ENCODE measurements around the gene LRRC37A3.
"Not testable (repeated sequence)": the region's sequence is repeated elsewhere in the genome, so short reads cannot be mapped to it uniquely, and the experiment has no call there.

LRRC37A3 gene

DNA sequence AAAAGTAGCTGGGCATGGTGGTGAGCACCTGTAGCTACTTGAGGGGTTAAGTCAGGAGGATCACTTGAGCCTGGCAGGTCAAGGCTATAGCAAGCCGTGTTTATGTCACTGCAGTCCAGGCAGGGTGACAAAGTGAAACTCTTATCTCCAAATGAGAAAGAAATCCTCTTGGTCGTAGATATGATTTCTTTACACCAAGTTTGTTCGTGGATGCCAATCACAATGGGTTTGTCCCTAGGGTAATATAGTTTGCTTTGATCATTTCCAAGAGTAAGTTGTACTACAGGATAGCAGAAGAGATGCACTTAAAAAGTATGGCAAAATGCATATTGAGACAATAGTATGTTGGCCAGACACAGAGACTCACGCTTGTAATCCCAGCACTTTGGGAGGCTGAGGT lies 6.0 kb upstream of the LRRC37A3 start:
- DNase-seq, result not testable (repeated sequence)

DNA sequence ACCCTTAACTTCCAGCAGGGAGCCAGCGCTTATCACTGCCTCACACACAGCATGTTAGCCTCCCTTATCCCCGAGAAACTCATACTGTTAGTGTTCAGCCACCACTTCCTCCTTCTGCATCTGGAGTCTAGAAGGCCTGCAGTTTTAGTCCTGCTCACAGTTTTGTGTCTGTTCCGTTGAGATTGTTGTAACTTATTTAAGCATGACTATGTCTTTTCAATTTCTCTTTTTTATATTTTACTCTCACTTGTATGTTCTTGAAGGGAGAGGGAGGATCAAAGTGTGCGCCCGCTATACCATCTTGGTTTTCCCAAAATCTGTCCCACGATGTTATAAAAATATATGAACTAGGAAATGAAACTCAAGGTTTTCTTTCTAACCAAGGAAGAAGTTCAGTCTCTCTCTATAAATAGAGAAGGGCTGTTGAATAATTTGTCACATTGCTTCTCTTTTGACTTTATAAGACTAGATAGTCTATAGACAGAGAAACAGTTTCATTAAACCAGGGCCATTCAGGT lies 3.8 kb upstream of the LRRC37A3 start:
- DNase-seq, result not testable (repeated sequence)

DNA sequence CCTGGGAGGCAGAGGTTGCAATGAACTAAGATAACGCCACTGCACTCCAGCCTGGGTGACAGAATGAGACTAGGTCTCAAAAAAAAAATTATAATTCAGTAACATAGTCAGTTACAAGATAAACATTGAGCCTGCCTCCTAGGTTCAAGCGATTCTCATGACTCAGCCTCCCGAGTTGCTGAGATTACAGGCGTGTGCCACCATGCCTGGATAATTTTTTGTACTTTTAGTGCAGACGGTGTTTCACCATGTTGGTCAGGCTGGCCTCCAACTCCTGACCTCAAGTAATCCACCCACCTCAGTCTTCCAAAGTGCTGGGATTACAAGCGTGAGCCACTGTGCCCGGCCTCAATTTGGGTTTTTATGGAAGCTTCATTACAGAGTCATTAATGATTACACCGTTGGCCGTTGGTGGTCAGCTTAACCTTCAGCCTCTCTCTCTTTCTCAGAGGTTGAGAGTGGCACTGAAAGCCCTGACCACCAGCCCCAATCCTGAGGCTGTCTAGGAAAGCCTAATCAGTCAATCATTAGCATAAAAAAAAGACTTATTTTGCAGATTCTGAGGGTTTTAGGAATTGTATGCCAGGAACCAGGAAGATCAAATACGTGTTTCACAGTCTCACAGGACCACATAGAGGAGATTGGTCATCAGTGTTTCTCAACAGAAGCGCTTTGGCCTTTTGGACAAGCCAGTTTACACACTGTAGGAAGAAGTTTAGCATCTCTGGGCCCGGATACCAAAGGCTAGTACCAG lies 1.3 kb upstream of the LRRC37A3 start:
- no peak for DNase-seq

DNA sequence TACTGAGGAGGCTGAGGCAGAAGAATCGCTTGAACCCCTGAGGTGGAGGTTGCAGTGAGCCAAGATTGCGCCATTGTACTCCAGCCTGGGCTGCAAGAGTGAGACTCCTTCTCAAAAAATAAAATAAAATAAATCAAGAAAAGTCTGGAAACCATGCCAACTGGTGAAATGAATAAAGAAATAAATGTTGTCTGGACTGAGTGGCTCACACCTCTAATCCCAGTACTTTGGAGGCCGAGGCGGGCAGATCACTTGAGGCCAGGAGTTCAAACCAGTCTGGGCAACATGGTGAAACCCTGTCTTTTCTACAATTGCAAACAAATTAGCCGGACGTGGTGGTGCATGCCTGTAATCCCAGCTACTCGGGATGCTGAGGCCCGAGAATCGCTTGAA lies 744 bp upstream of the LRRC37A3 start:
- DNase-seq, result no peak

DNA sequence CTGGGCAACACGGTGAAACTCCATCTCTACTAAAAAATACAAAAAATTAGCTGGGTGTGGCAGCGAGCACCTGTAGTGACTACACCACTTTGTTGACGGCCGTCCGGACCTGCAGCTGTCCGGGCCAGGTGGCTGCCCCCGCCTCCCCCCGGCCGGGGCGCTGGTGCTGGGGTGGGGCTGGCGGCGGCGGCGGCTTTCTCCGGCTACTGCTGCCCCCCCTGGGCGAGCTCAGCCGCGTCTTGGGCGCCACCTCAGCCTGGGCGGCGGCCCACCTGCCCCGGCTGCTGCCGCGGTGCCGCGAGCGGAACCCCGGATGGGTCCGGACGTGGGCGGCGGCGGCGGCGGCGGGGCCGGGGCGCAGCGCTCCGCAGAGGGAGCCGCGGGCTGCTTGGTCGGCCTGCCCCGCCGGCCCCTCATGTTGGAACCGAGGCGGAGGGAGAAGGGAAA lies 413 bp downstream of the LRRC37A3 start:
- DNase-seq, result peak; percentile 21 to 31

DNA sequence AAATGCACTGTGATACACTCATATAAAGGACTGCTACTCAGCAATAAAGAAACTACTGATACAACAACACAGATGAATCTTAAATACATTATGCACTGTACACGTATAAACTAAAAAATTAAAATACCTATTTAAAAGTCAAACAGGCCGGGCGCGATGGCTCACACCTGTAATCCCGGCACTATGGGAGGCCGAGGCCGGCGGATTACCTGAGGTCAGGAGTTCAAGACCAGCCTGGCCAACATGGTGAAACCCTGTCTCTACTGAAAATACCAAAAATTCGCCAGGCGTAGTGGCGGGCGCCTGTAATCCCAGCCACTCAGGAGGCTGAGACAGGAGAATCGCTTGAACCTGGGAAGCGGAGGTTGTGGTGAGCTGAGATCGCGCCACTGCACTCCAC lies 1.7 kb downstream of the LRRC37A3 start:
- DNase-seq, result not testable (repeated sequence)

DNA sequence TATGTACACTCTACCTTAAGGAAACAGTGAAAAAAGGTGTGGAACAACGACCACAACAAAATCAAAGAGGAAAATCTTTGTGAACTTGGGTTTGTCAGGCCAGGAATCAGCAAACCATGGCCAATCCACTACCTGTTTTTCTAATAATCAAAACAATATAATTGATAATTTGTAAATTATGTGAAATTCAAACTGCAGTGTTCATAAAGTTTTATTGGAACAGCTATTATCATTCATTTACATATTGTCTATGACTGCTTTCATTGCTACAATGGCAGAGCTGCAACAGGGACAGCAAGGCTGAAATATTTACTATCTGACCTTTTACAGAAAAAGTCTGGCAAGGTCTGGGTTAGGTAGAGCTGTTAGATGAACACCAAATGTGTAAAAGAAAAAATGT lies 4.0 kb downstream of the LRRC37A3 start:
- not testable (repeated sequence) for DNase-seq

DNA sequence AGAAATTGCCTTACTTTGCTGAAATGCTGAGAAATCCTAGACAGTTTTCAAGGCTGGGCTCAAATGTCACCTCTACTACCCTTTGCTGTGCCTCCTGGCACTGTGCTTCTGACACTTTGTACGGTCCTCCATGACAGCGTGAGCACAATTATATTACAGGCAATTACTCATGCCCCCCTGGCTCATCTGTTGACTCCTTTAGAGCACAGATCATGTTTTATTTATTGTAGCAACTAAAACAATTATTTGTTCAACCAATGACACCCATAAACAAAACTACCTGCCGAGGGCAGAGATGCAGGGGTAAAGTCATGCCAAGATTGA lies 9.1 kb downstream of the LRRC37A3 start:
- not testable (repeated sequence) for DNase-seq

DNA sequence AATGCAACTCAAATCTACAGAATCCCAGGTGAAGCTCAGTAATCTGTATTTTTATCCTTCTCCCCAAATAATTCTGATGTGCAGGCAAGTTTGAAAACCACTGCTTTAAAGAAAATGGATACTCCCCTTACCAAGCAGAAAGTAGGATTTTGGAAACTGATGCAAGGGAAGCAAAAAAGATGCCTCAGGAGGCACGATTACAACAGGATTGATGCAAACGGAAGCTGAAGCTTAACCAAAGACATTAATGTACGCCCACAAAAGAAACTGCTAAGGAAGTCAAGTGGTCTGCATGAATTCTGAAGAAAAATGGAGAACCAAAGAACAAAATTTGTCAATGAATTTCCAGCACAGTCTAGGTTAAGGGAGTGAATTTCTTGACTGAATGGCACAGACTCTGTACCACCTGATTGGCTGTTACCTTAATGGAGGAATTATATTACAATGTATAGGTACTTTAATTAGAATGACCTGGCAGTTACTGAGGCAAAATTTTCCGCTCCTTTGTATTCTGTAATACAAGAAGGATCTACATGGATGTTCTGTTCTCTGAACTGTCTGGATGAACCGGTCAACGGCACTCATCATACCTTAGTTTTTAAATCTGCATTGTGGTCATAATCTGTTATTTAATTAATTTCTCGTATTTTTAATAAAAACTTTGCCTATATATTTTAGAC lies 9.6 kb downstream of the LRRC37A3 start:
- DNase-seq, result not testable (repeated sequence)

DNA sequence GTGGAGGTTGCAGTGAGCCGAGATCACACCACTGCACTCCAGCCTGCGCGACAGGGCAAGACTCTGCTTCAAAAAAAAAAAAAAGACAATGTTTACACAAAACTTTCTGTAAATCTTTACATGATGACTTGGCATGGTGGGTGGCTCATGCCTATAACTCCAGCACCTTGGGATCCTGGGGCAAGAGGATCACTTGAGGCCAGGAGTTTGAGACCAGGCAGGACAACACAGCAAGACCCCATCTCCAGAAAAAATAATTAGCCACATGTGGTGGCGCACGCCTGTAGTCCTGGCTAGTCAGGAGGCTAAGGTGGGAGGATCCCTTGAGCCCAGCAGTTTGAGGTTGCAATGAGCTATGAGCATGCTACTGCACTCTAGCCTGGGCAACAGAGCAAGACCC lies 15.2 kb downstream of the LRRC37A3 start:
- DNase-seq, result not testable (repeated sequence)

DNA sequence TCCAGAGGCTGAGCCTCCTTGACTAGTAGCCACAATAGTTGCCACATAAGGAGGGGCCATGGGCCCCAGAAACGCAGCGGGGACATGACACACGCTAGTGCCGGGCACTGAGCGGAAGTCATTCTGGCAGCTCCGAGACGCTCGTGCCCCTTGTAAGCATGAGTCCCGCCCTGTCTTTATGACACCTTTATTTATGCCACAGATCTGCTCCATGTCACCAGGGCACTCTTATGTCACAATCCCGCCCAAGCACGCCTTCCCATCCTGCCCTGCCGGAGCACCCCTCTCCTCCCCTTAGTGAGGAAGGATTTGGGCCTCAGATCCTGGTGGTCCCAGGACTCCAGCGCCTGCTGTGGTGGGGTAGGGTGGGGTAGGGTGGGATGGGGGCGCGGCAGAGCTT lies 22.1 kb downstream of the LRRC37A3 start:
- not testable (repeated sequence) for DNase-seq

DNA sequence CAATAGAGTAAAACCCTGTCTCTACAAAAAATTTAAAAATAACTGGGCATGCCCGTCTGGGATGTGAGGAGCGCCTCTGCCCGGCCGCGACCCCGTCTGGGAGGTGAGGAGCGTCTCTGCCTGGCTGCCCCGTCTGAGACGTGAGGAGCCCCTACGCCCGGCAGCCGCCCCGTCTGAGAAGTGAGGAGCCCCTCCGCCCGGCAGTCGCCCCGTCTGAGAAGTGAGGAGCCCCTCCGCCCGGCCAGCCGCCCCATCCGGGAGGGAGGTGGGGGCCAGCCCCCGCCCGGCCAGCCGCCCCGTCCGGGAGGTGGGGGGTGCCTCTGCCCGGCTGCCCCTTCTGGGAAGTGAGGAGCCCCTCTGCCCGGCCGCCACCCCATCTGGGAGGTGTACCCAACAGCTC lies 45.1 kb downstream of the LRRC37A3 start:
- DNase-seq, result not testable (repeated sequence)

DNA sequence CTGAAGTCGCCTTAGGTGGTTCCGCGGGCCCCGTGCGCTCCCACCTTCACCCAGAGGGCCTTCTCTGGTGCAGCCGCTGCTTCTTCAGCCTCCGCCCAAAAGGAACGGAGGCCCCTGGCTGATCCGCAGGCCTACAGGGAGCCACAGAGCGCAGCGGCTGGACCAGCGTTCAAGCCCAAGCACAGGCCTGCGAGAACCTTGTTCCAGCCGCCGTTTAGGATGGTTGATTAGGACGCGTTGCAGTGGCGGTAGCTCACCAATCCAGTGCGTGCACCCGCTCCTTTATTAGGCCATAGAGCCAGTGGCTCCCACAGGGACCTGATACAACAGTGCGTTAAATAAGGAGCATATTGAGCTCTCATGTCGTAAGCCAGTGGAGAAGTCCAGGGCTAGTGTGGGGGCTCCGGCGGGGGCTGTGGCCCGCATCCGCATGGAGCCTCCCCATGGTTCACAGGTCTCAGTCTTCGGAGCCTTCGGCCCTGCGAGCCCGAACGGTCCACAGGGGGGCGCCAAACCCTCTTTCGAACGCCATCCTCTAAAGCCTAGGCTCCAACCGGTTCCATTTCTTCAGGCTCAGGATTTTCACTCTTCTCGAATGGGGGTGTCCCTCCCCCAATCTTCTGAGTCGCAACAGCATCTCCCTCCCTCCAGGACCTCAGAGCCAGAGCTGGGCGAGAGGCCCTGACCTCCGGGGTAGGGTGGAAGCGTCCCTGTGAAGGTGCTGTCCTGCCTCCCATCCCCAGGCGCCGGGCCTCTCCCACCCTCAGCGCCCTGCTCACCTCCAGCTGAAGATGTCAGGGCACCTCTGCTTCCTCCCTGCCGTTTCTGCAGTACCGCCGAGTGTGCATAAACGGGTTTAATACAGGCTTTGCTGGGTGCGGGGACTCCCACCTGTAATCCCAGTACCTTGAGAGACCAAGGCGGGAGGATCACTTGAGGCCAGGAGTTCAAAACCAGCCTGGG lies 71.5 kb downstream of the LRRC37A3 start:
- peak; percentile 78 for DNase-seq

DNA sequence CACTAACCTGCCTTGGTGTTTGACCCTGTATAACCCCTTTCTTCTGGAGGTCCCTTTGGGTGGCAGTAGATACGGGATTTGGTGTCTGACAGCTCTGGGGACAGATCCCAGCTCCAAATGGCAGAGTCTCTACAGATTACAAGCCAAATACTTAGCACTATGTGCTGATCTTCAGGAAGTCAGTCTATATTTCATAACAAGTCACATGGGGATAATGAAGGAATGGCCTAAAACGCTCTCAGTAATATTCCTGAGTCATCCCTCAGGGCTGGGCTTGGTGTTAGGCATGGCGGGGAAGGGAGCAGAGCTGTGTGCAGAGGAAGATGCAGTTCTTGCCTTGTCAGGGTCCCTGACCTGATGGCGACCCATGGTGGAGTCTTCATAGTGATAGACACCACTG lies 72.4 kb downstream of the LRRC37A3 start:
- DNase-seq, result not testable (repeated sequence)

DNA sequence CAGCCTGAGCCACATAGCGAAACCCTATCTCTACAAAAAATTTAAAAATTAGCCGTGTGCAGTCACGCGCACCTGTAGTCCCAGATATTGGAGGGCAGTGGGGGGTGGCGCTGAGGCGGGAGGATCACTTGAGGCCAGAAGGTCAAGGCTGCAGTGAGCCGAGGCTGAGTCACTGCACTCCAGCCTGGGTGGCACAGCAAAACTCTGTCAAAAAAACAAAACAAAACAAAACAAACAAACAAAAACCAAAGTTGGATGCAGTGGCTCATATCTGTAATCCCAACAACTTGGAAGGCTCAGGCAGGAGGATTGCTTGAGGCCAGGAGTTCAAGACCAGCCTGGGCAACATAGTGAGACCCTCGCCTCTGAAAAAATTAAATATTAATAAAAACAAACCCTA lies 75.4 kb downstream of the LRRC37A3 start:
- not testable (repeated sequence) for DNase-seq

DNA sequence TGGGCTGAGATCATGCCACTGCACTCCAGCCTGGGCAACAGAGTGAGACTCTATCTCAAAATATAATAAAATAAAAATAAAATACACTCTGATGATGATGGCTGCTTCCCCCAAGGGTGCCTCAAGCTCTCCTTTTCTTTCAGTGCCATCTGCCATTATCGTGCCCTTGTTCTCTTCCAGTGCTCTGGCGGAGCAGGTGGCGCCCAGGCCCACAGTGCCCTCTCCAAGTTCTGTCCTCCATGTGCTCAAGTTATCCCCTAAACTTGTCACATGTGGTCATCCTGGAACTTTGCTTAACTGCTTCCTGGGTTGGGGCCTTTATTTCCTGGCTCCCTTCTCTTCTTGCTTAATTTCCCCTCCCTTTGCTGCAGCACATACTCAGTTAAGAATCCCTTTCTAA lies 76.4 kb downstream of the LRRC37A3 start:
- DNase-seq, result not testable (repeated sequence)

DNA sequence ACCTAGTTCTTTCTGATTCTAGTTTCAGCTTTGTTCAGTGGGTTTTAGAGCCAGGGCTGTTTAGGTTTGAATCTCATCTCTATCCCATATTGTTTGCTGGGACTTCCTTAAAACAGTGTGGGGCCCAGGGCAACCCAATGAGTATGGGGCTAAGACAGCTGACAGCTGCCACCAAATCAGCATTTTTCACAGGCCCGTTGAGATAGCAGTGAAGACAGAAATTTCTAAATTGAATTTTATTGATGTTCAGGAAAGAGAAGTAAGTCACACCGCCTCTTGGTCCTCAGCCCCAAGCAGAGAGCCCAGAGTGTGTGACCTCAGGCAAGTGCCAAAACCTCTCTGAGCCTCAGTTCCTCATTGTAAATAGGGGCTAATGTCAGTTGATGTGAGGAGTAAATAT lies 78.3 kb downstream of the LRRC37A3 start:
- DNase-seq, result not testable (repeated sequence)

DNA sequence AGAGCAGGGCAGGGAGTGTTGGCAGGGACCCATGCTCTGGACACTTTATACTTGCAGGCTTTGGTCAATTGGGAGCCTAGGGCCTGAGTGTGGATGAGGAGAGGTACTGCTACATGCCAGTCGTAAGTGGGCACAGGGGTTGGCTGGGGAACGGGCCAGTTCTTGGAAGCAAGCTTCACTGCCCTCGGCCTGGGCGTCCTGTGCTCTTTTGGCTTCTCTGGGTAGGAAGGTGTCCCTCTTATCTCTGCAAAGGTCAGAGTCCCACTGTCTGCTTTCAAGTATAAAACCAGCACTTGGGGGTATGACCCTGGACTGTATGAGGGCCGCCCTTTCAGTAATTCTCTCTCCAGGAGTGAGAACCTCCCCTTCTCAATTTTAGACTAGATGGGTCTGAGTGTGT lies 80.8 kb downstream of the LRRC37A3 start:
- not testable (repeated sequence) for DNase-seq

DNA sequence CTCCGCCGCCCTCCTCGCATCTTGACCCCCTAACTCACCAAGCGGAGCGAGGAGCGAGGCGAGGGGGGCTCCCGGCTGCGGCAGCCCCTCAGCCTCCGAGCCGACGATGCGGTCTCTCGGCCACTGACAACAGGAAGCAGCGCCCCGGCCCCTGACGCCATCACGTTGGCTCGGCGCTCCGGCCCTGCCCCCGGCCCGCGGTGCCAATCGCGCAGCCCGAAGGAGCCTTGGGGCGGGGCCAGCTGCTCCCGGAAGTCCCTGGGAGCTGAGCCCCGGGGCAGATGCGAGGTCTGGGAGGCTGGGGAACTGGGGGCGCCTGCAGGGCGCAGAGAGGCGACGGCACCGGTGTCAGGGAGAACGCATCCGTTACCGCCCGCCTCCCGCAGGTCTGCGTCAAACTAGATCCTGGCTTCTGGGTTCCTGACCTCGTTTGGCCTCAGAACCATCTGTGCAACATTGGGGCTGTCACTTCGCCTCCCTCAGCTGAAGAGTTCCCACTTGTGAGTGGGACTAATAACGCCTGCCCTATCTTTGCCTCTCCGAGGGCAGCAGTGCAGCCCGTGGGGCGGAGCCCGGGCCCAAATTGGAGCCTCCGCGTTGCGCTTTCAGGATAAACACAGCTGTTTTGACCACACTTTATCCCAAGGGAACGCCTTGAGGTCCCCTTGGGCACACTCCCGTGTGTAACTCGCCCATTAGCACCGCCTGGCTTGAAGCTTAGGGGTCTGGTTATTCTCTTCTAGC lies 82.1 kb downstream of the LRRC37A3 start:
- DNase-seq, result peak; percentile 76 to 79

DNA sequence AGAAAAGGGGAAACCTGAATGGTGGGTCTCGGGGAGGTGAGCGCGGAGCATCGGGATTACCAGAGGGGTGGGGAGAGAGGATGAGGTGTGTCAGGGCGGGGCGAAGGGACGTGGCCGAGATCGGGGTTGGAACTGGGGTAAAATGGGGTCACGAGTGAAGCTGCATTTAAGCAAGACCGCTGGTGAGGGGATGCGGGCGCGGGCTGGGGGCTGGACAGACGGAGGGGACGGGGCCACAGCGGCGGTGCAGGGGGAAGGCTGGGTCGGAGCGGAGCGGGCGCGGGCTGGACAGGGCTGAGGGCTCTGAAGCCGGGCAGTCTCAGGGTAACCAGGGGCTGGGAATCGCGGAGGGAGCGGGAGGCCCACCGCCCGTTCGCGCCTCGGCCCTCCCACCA lies 82.7 kb downstream of the LRRC37A3 start:
- not testable (repeated sequence) for DNase-seq

DNA sequence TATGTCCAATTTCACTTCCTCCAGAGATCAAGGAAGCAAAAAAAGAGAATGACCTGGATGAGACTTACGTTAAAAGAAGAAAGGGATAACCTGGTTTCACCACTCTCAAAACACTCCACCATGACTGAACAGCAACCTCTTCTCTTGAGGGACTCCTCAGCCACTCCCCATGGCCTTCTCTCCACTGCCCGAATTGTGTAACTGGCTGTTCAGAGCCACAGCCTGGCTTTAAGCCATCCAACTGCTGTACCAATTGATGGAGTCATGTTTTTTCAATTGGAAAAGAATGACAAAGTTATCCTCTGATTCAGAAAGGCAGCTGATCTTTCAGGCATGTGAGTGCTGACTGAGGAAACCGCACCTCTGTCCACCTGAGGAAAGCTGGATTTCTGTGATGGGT lies 85.2 kb downstream of the LRRC37A3 start:
- not testable (repeated sequence) for DNase-seq

DNA sequence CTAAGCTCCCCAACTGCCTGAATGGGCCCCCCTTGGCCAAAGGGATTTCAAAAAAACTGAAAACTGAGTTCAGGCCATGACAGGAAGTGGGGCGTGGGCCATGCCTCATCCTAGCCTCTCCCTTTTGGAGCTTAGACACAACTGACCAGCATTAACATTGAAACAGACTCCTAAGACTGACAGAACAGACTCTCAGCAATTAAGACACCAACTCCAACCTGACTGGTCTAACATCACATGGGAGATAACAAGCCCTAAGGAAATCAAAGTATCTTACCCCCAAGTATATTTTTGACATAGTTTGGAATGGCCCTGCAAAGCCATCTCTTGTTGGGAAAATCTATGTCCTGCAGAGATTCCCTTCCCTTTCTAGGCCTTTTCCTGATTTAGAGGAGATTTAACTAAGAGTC lies 88.6 kb downstream of the LRRC37A3 start:
- not testable (repeated sequence) for DNase-seq
